Tibial nerve (tissue), 3 donors: ENCODE results near the gene RPTOR.

ENCODE experiments used
- CTCF ChIP-seq, 5 experiments: fragments of 200-600 bp in 3 of 5; fragments of 450-650 bp in 2 of 5; sonication (generic) in 3 of 5; IDR thresholded peaks; one replicate each; pipeline ENCODE4 v1.5.1; 2016 to 2019; ENCODE audit warnings: antibody characterized with exemption in 5 of 5, mild to moderate bottlenecking in 3 of 5, moderate library complexity in 2 of 5
- POLR2A ChIP-seq, 2 donors: fragments of 450-650 bp; IDR thresholded peaks; one replicate each; pipeline ENCODE4 v1.6.1; 2017; ENCODE audit warnings: antibody characterized with exemption in 2 of 2, mild to moderate bottlenecking in 2 of 2, moderate library complexity in 2 of 2

GRCh38 chr17:80704381-80704819 lies 159.8 kb downstream of the RPTOR start:
- TF ChIP-seq POLR2A (IDR thresholded peaks at IDR 0.05) (no peak), CTCF (IDR thresholded peaks at IDR 0.05) (no peak)
